Activated gamma-delta T cell (primary cell): Measurements from ENCODE around the gene NOSTRIN.
"Not testable (repeated sequence)": the region's sequence is repeated elsewhere in the genome, so short reads cannot be mapped to it uniquely, and the experiment has no call there.

ENCODE experiments used
- DNase-seq: peaks from one replicate; lab custom pipeline; 2025; lab: John Stamatoyannopoulos, UW

NOSTRIN gene

DNA sequence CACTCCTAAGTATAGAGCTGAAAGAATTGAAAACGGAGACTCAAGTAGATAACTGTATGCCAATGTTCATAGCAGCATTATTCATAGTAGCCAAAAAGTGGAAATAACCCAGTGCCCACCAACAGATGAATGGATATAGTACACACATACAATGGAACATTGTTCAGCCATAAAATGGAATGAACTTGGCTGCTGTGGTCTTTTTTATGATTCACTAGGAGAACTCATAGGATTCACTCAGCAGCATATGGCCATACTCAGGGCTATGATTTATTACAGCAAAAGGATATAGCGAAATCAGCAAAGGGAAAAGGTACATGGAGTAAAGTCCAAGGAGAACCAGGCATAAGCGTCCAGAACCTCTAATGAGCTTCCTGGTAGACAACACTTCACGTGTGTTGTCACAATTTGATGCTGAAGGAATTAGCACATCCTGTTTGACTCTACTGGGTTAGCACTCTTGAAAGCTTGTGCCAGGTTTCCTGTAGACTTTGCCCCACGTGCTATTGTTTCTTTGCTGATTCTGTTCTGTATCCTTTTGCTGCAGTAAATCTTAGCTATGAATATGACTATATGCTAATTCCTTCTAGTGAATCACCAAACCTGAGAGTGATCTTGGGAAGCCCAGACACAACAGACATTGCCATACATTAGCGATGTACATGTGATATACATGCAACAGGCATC, 72.1 kb downstream of the NOSTRIN start:
- DNase-seq: no peak

GRCh38 chr2:168882163-168882562, 79.7 kb downstream of the NOSTRIN start:
- DNase-seq: not testable (repeated sequence)

DNA sequence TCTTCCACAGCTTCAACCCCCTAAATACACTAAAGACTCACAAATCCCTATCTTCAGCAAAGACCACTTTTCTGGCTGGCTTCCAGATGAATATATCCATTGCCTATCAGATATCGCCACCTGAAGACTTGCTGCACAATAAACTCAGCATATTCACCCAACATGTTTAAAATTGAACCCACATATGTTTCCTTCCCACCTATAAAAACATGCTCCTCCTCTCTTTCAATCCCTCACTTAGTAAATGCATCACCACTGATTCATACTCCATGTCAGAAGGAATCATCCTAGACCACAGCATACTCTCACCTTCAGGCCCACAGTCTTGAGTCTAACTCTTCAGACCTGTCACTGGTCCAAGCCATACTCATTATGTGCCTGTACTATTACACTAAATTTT, 82.5 kb downstream of the NOSTRIN start:
- no peak for DNase-seq

DNA sequence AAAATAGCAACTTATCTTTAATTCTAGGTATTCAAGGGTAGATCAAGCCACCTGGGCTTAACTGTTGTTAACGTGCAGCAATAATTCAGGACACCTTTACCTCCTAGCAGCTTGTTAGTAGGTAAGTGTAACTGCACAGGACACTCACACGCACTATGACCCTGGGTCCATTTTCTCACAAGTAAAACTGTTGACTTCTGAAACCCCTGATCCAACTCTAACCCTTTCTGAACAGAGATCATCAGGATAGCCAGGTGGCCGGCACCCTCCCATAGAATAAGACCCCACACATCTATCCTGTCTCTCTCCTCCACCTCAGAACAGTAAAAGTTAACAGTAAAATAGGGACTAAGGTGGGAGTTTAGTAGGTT, 87.2 kb downstream of the NOSTRIN start:
- no peak for DNase-seq

GRCh38 chr2:168890006-168890782, 87.8 kb downstream of the NOSTRIN start, which contains the start of gene SPC25:
Gene SPC25, minus strand, starts transcription at chr2:168890430. Its CDS starts 911 bp downstream, at chr2:168889519.
- peak; percentile 38 for DNase-seq

DNA sequence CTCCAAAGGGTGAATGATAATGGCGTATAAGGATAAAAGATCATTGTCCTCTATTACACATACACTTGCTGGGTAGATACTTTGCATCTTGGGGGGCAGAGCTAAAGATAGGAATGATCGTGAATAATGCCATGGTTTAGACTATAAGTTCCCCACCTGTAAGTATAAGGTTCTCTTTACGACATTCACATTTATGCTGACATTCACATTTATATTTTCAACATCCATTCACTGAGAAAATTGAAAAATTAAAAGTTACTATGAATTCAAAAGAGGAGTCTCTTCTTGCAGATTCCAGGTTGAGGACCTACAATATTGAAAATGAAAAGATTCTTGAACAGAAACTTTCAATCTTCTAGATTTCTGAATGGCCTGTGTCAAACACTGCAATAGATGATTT, 89.9 kb downstream of the NOSTRIN start:
- no peak for DNase-seq

GRCh38 chr2:168894101-168894500, 91.7 kb downstream of the NOSTRIN start:
- DNase-seq: no peak

GRCh38 chr2:168894720-168895119, 92.3 kb downstream of the NOSTRIN start:
- DNase-seq: no peak

DNA sequence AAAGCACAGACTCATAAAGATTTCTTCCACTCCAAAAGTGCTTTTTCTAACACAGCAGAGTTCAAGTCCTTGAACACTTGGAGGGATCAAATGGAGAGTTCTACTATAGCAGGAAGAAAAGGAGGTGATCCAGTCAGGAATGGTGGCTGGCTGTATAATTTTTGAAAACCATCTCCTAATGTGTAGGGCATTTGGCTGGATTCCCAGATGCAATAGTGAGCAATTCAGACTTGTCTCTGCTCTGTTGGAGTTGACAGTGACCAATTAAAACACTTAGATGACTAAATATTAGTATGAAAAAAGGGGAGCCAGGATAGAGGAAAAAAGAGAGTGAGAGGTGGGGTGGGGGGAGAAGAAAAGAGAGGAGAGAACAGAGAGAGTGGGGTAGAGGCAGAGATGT, 93.3 kb downstream of the NOSTRIN start:
- DNase-seq: no peak

DNA sequence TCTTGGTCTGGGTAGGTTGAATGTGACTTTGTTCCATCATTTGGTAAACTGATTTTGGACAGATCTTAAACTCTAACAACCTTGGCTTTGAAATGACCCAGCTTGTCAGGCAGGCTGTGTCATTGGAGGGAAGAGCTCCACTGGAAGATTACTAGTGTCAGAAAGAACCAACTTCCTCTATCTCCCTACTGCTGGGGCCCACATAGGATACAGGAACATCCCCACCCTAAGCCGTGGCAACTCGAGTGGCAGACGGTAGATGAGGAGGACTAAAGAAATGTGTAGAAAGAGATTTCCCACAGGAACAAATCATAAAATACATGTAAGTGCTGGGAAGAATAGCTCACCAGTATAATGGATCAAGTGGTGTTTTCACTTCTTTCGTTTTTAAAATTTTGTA, 94.3 kb downstream of the NOSTRIN start:
- no peak for DNase-seq

DNA sequence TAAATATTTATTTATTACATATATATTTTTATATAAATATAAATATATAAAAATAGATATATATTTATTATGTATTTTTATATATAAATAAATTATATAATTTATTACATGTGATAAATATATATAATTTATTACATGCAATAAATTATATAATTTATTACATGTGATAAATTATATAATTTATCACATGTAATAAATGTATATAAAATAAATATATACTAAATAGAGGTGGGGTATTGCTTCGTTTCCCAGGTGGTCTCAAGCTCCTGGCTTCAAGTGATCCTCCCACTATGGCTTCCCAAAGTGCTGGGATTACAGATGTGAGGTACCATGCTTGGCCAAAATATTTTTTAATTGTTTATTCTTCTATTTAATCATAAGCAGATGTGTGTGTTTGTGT, 95.0 kb downstream of the NOSTRIN start:
- DNase-seq: no peak

DNA sequence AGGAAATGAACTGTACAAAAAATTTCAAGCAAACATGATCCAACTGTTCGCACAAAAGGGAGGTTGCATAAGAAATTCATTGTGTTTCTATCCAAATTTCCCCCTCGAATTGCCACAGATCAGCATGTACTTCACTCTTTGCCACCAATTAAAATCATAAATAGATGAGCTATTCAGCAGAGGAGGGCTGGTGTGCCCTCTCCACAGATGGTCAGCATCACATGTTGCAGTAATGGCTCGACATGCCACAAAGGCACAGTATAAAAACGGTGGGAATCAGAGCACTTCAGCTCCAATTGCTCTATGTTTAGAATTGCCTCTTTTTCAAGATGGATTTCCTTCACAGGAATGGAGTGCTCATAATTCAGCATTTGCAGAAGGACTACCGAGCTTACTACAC, 98.6 kb downstream of the NOSTRIN start, which contains the start of gene G6PC2:
Gene G6PC2, plus strand, starts transcription at position 289 of the 400 bp plus-strand sequence. Its CDS starts 41 bp downstream, at position 330.
- no peak for DNase-seq

DNA sequence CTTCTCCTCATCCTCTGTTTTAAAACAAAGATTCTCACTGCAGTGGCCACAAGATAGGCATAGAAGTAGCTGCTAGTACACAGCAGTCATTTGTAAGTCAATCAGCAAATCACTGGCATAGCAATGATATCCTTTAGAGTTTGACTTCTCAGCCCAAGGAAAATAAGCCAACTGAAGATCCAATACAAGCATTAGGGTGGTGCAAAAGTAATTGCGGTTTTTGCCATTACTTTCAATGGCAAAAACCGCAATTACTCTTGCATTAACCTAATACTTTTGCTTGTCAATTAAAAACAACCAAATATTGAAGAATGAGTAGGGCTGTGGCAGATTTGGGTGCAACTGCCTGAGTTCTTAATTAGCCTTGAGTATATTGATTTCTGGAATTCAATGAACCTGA, 101.5 kb downstream of the NOSTRIN start:
- DNase-seq: no peak

DNA sequence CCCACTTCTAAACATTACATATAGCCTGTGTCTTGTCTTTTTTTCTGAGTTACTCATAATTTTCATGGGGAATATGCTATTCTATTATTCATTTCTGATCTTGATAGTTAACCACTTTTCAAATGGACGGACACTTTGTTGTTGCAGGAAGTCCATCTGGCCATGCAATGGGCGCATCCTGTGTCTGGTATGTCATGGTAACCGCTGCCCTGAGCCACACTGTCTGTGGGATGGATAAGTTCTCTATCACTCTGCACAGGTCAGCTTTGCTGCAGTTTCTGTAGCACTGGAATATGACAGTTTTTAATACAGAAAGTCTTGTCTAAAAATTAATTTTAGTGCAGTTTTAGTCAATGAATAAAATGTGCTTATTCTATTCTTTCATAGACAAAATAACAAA, 101.9 kb downstream of the NOSTRIN start:
- no peak for DNase-seq

- DNase-seq: no peak
These were observed 105.7 kb downstream of the NOSTRIN start for GRCh38 chr2:168907940-168908662.

- DNase-seq: no peak
These were observed 107.9 kb downstream of the NOSTRIN start for GRCh38 chr2:168910330-168910729.

DNA sequence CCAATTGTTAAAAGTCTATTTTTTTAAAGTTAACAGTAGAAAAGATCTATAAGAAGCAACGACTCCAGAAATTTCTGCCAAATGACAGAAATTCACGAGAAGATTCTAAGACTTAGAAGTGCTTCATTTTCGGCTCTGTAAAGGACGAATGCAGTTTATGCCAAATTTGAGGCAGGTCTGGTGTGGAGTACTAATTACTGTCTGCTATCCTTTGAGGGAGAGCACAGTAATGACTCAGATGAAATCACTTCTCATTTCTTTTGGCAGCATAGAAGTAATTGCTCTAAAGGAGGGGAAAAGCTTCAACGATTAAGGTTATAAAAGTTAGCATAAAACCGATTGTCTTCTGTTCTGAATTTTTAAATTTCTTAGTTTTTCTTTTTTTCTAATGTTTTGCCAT, 110.0 kb downstream of the NOSTRIN start:
- no peak for DNase-seq

- no peak for DNase-seq
These were observed 110.5 kb downstream of the NOSTRIN start for GRCh38 chr2:168912901-168913369.

DNA sequence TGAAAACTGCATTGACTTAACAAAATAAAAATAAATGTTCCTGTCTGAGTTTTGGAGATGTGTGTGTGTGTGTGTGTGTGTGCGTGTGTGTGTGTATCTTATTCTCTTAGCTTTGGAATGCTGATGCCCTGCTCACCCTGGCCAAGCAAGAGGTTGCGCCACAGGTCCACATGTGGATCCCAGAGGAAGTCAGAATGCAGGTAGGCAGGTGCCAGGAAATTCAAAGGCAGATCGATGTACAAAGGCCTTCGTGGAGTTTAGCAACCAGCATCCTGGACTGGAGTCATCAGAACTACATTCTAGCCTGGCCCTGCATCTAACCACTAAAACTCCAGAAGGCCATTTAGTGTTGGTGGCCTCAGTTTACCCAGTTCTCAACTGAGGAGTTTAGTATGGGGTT, 111.1 kb downstream of the NOSTRIN start:
- DNase-seq: no peak
